GM15510 (cell line): ENCODE measurements around the gene CGB3.
"Not testable (repeated sequence)": the region's sequence is repeated elsewhere in the genome, so short reads cannot be mapped to it uniquely, and the experiment has no call there.

Experiments used
- POLR2A ChIP-seq: IDR thresholded peaks from 3 replicates; pipeline ENCODE4 v1.6.1; 2011; ENCODE audit warnings: borderline replicate concordance; ENCODE audit not compliant: insufficient read length; ENCODE audit errors: extremely low read depth

The CGB3 gene

GRCh38 chr19:49024233-49024632 is at the start of gene CGB3:
TSS of gene CGB3 (minus strand) at chr19:49024333. CDS start at chr19:49023971, 362 bp downstream.
- TF ChIP-seq POLR2A, result not testable (repeated sequence)

- TF ChIP-seq POLR2A, result no peak
These were observed 47.9 kb upstream of the CGB3 start for GRCh38 chr19:49071860-49072547.

- no peak for TF ChIP-seq POLR2A
These were observed 46.3 kb upstream of the CGB3 start for GRCh38 chr19:49070416-49070815.

- no peak for TF ChIP-seq POLR2A
These were observed 44.9 kb upstream of the CGB3 start for GRCh38 chr19:49069026-49069425.

- no peak for TF ChIP-seq POLR2A
These were observed 43.4 kb upstream of the CGB3 start for GRCh38 chr19:49067554-49067953.

GRCh38 chr19:49065905-49066512 is 41.9 kb upstream of the CGB3 start:
- no peak for TF ChIP-seq POLR2A

- TF ChIP-seq POLR2A, result no peak
These were observed 40.9 kb upstream of the CGB3 start, which contains the start of gene NTF4 for GRCh38 chr19:49064768-49065611. TSS of gene NTF4 (minus strand) at chr19:49064818. CDS start at chr19:49061997, 2,821 bp downstream.

GRCh38 chr19:49064029-49064629 is 40.0 kb upstream of the CGB3 start:
- no peak for TF ChIP-seq POLR2A

- no peak for TF ChIP-seq POLR2A
These were observed 37.3 kb upstream of the CGB3 start for GRCh38 chr19:49061445-49061844.

GRCh38 chr19:49061000-49061399 is 36.9 kb upstream of the CGB3 start:
- no peak for TF ChIP-seq POLR2A

- TF ChIP-seq POLR2A, result no peak
These were observed 34.9 kb upstream of the CGB3 start for GRCh38 chr19:49059053-49059452.

GRCh38 chr19:49058562-49058961 is 34.4 kb upstream of the CGB3 start:
- TF ChIP-seq POLR2A, result no peak

GRCh38 chr19:49057636-49058234 is 33.6 kb upstream of the CGB3 start, which contains the start of gene CGB7:
TSS of gene CGB7 (minus strand) at chr19:49057749. CDS start at chr19:49055375, 2,374 bp downstream.
- TF ChIP-seq POLR2A, result no peak

- TF ChIP-seq POLR2A, result no peak
These were observed 32.2 kb upstream of the CGB3 start for GRCh38 chr19:49056101-49056901.

- TF ChIP-seq POLR2A, result not testable (repeated sequence)
These were observed 24.9 kb upstream of the CGB3 start, which contains the start of gene CGB8 for GRCh38 chr19:49049011-49049410. TSS of gene CGB8 (minus strand) at chr19:49049111. CDS start at chr19:49048739, 372 bp downstream.
